ENCODE results near the gene PKMYT1.

GRCh38 chr16:2982402-2982801 is 2.2 kb upstream of the PKMYT1 start:
- TF ChIP-seq GATA2 (IDR thresholded peaks at IDR 0.05; ENCODE audit: low read depth, low read length) (no peak), GATA3 (IDR thresholded peaks at IDR 0.05; ENCODE audit: low read depth, low read length) (no peak)
